HG03103 (cell line): ENCODE measurements around the gene SLC9A7.

Experiments used
- ATAC-seq: cut with Tn5 transposase; IDR thresholded peaks from one replicate; pipeline ENCODE4 v1.9.1; 2021; ENCODE audit warnings: low read depth; ENCODE audit not compliant: unreplicated experiment

Gene SLC9A7

GRCh38 chrX:46618947-46619346, 140.0 kb downstream of the SLC9A7 start:
- ATAC-seq: no peak

- ATAC-seq: no peak
These were observed 141.0 kb downstream of the SLC9A7 start for GRCh38 chrX:46617906-46618305.

GRCh38 chrX:46611658-46612362, 147.1 kb downstream of the SLC9A7 start:
- no peak for ATAC-seq

DNA sequence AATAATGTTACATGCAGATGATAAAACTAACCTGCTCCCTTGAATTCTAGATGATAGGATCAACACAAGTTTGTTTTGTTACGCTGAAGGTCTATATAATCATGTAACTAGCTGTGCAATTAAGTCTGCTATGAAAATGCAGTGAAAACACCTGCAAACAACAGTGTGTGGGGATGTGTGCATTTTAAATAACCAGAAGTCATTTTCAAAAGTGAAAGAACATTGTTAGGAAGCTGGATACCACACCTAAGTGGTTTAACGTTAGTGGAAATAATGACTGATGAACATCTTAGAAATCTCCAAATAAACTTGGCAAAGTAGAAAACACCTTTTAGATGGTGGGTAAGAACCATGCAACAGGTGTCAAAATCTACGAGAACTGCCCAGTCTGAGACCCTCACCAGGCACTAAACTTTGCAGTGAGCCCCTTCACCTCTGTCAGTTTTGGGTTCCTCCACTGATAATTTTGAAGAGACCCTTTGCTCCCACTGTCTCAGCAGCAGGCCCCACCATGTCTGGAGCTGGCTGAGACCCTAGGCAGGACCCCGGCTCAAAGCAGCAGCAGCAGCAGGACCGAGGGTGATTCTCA, 148.8 kb downstream of the SLC9A7 start:
- ATAC-seq: no peak

GRCh38 chrX:46607916-46608315, 151.0 kb downstream of the SLC9A7 start:
- ATAC-seq: no peak

DNA sequence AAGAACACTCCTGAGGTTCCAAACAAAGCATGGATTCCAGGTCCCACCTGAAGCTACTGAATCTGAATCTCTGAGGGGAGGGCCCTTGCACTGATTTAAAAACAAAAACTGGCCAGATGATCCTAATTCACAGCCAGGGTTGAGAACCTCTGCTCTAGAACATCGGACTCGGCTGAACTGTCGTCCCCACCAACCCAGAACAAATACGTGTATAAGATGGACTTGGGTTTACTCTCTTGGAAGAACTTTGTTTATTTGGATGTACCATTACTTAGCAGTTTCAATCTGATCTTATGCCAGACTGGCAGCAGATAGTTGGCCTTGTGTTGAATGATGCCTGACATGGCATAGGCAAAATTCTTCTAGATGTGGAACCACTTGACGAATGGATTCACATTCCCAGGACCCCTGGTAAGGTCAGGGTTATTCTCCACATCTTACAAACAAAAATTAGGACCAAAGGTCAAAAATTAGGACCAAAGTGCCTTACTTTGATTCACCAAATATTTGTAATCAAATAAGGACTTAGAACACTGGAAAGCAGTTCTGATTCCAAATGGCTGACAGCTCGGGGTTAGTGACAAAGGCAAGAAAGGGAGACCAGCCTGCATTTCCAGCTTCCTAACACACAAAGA, 156.3 kb downstream of the SLC9A7 start:
- ATAC-seq: no peak

DNA sequence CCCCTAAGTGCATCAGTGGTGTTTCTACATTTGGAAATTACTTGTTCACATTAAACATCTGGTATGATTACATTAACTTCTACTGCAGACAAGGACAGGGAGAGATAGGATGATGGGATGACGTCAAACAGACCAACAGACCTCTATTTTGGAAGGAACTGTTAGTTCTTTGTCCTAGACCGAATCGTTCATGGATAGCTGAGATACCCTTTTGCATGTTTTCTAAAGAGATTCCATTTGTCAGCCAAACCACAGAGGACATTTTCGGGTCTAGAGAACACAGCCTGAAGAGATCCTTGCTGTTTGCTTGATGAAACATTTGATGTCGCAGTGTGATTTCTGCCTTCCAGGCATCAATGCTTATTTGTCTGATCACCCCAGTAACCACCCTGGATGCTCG, 157.6 kb downstream of the SLC9A7 start:
- ATAC-seq: no peak

DNA sequence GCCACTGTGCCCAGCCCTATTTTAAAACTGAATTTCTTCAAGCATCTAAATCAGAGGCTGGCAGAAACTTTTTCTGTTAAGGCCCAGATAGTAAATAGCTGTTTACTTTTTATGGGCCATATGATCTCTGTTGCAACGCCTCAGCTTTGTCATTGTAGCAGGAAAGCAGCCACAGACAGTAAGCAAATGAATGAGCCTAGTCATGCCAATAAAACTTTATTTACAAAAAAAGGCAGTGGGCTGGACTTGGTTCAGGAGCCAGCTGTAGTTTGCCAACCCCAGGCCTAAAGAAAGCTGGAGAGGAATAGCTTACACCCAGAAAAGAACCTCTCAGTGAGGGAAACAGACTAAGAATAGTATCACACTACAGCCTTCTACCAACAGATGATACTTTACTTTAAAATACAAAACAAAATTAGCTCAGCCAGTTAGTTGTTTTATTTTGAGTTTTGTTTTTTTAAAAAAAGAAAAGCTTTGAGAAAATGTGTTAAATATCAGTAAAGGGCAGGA, 159.8 kb downstream of the SLC9A7 start:
- no peak for ATAC-seq

DNA sequence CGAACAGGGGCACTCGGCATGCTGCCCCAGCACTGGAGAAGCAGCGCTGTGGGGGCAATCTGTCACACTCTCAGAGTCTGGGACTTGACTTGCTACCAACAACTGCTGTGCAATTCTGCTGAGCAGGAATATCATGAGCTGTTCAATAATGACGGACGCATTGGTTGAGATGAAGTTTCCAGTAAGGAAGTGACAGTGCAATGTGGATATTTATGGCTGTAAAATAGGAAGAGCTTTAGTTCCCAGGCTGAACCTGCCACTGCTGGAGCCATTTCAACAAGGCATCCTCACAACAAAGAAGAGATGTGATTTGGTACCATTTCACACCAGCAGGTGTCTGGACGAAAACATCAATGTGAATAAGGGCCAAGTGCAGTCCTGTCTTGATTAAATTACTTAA, 161.1 kb downstream of the SLC9A7 start:
- no peak for ATAC-seq

- no peak for ATAC-seq
These were observed 161.7 kb downstream of the SLC9A7 start for GRCh38 chrX:46597208-46597607.

DNA sequence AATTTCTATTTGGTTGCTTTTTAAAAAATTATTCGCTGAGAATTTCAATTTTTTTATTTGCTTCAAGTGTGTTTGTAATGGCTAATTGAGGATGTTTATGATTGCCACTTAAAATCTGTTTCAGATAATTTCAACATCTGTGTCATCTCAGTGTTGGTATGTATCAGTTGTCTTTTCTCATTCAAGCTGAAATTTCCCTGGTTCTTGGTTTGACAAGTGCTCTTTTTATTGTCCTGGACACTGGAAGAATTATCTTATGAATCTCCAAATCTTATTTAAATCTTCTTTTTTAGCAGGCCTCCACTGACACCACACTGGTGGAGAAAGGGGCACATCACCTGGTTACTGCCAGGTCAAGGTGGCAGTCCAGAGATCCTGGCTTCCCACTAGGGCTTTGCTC, 163.8 kb downstream of the SLC9A7 start:
- no peak for ATAC-seq

- ATAC-seq: no peak
These were observed 168.8 kb downstream of the SLC9A7 start for GRCh38 chrX:46589977-46590723.

DNA sequence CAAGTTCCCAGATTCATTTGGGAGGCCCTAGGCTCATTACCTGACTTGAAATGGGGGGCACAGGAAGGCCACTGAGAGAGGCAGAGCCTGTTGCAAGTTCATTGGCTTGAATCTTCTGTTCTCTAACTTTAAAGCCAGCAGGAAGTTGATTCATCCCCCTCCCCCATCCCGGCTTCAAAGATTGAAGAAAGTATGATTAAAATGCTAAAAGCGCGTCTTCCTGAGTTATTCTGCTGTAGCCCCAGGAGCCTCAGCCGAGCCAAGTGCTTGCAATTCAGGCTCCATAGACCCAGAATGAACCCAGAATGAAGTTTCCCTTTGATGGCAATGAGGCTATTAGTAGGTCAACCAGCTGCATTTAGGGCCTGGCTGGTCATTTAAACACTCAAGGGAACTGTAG, 170.7 kb downstream of the SLC9A7 start:
- no peak for ATAC-seq

- no peak for ATAC-seq
These were observed 171.2 kb downstream of the SLC9A7 start for GRCh38 chrX:46587753-46588171.

DNA sequence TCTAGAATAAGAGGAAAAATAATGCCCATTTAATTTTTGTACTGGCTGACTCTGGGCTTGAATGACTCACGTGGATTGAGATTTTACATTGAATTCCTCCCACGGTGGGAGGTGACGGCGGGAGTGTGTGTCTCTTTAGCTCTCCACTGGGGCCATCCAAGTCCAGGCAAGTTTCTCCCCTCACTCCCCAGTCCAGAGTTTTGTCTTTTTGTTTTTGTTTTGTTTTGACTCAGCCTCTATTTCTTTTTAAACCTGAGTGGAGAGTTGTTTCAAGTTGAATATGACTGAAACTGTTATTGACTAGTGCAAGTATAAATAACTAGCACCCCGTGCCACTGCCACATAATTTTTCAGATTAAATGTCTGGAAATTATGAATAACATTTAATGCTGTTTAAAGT, 171.8 kb downstream of the SLC9A7 start:
- no peak for ATAC-seq

GRCh38 chrX:46584736-46585135, 174.2 kb downstream of the SLC9A7 start:
- ATAC-seq: no peak

DNA sequence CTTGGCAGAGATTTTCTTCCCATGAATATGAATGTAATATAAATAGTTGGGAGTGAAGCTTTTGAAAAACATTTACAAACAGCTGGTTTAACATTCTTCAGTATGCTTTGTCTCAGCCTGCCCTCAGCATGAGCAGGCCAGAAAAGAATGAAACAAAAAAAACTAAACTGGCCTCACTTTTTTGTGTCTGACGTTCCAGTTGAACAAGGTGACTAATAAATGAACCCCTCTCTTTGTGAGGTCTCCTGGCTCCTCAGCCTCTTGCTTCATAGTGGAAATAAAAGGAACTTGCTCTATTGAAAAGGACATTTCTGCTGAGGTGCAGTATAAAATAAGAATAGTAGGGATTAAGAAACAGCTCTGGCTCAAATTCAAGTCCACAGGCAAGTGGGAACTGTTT, 176.0 kb downstream of the SLC9A7 start:
- ATAC-seq: no peak

DNA sequence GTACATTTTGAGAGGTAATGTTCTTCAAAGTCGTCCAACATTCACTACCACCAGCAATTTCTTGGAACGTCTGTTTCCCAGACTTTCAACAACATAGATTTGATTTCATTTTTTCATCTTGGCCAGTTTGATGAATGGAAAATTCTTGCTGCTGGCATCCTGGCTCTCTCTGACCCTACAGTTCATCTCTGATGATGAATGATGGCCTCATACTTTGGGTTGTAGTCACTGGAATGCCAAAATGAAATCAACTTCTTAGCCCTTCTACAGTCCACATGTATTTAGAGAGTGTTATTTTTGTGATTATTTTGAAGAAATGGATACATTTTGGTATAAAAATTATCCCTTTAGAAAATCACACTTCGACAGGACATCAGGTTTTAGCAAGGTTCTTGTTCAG, 176.6 kb downstream of the SLC9A7 start:
- no peak for ATAC-seq

GRCh38 chrX:46580613-46581012, 178.3 kb downstream of the SLC9A7 start:
- ATAC-seq: no peak

GRCh38 chrX:46579250-46579649, 179.7 kb downstream of the SLC9A7 start:
- ATAC-seq: no peak
